Gastroesophageal sphincter (tissue), 4 donors: Measurements from ENCODE around the gene NTN5. TPM values are rescaled to one million over a fixed set of nuclear protein-coding genes. Genes with fewer than 3 reads are reported as not detected.

Experiments used
- ATAC-seq: fragments of 150-250 bp; one replicate; pipeline ENCODE4 v1.9.1; 2016; ENCODE audit warnings: mild to moderate bottlenecking, moderate library complexity
- H3K27ac ChIP-seq, 4 donors: fragments of 200-600 bp; sonication (generic) in 3 of 4; 1 replicate in 3 of 4; 2 replicates in 1 of 4; pipeline ENCODE4 v1.5.1; 2016 to 2019
- H3K27me3 ChIP-seq: fragments of 200-600 bp; sonication (generic); one replicate; pipeline ENCODE4 v1.5.1; 2019
- H3K36me3 ChIP-seq, 2 donors: fragments of 200-600 bp; sonication (generic); one replicate each; pipeline ENCODE4 v1.5.1; 2019; ENCODE audit warnings: control low read depth in 1 of 2
- H3K4me1 ChIP-seq, 3 donors: fragments of 200-600 bp; sonication (generic); 1 replicate in 2 of 3; 2 replicates in 1 of 3; pipeline ENCODE4 v1.5.1; 2016 to 2019; ENCODE audit warnings: control low read depth in 2 of 3
- H3K4me3 ChIP-seq, 2 donors: fragments of 200-600 bp; sonication (generic); one replicate each; pipeline ENCODE4 v1.5.1; 2019; ENCODE audit warnings: mild to moderate bottlenecking in 1 of 2, moderate library complexity in 1 of 2
- H3K9me3 ChIP-seq, 3 donors: fragments of 200-600 bp; sonication (generic); one replicate each; pipeline ENCODE4 v1.5.1; 2017 to 2019; ENCODE audit warnings: control low read depth in 2 of 3
- EP300 ChIP-seq: sonication (generic); formaldehyde crosslinking; IDR thresholded peaks from one replicate; pipeline ENCODE4 v1.6.1; 2017; ENCODE audit warnings: antibody characterized with exemption, mild to moderate bottlenecking
- POLR2A ChIP-seq, 2 donors: fragments of 450-650 bp; IDR thresholded peaks; one replicate each; pipeline ENCODE4 v1.6.1; 2017; ENCODE audit warnings: antibody characterized with exemption in 2 of 2, mild to moderate bottlenecking in 2 of 2, moderate library complexity in 1 of 2
- POLR2AphosphoS5 ChIP-seq: sonication (generic); formaldehyde crosslinking; IDR thresholded peaks from one replicate; pipeline ENCODE4 v1.6.1; 2017; ENCODE audit warnings: antibody characterized with exemption
- WGBS, 2 donors: methylation state at CpG; one replicate each; pipeline ENCODE4 v1.1.5; 2018; ENCODE audit warnings: low coverage in 1 of 2; 5-methylcytosine and 5-hydroxymethylcytosine counted together
- total RNA-seq, 4 donors: library from RNA; depleted of rRNA; stranded (reverse); fragments of >200 nt; gene quantifications; one replicate each; pipeline ENCODE4 v1.1.0, GENCODE V29; 2016
- TF ChIP-seq, protein P1 (sequence below), 4 experiments: fragments of 200-600 bp in 2 of 4; fragments of 450-650 bp in 2 of 4; sonication (generic) in 1 of 4; IDR thresholded peaks; one replicate each; pipeline ENCODE4 v1.5.1; 2017 to 2019; ENCODE audit warnings: antibody characterized with exemption in 4 of 4, mild to moderate bottlenecking in 2 of 4, moderate library complexity in 2 of 4

The NTN5 gene
- total RNA-seq, 4 donors from 2014 or later, result 0.78 to 2.3 (median 1.1) TPM; not detected in 1

DNA sequence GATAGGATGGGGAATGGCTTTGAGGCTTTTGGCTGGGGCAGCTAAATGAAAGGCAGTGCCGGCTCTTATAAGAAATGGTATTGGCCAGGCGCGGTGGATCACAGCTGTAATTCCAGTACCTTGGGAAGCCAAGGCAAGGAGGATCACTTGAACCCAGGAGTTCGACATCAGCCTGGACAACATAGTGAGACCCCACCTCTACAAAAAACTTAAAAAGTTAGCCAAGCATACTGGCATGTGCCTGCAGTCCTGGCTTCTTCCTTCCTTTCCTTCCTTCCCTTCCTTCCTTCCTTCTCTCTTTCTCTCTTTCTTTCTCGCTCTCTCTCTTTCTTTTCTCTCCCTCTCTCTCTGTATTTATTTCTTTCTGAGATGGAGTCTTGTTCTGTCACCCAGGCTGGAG, 30.0 kb downstream of the NTN5 start:
- Histone ChIP-seq H3K4me3 (no peak overlapping the region), H3K9me3 (no peaks in the 10 kb centered on the region), H3K27ac (no peak overlapping the region), H3K27me3 (no peaks in the 10 kb centered on the region), H3K36me3 (no peaks in the 10 kb centered on the region), H3K4me1 (peaks cover 0 to 51% (median 23%) of the 10 kb centered on the region in 3 donors)
- 87 to 93% methylated on average over 4 to 5 of the region's 5 CpGs for WGBS, 2 donors
- TF ChIP-seq POLR2A (IDR thresholded peaks at IDR 0.05) (no peak), EP300 (no peak), POLR2AphosphoS5 (no peak)
- TF ChIP-seq, protein P1, sequence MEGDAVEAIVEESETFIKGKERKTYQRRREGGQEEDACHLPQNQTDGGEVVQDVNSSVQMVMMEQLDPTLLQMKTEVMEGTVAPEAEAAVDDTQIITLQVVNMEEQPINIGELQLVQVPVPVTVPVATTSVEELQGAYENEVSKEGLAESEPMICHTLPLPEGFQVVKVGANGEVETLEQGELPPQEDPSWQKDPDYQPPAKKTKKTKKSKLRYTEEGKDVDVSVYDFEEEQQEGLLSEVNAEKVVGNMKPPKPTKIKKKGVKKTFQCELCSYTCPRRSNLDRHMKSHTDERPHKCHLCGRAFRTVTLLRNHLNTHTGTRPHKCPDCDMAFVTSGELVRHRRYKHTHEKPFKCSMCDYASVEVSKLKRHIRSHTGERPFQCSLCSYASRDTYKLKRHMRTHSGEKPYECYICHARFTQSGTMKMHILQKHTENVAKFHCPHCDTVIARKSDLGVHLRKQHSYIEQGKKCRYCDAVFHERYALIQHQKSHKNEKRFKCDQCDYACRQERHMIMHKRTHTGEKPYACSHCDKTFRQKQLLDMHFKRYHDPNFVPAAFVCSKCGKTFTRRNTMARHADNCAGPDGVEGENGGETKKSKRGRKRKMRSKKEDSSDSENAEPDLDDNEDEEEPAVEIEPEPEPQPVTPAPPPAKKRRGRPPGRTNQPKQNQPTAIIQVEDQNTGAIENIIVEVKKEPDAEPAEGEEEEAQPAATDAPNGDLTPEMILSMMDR (IDR thresholded peaks at IDR 0.05), result no peak
- ATAC-seq, result no peak

DNA sequence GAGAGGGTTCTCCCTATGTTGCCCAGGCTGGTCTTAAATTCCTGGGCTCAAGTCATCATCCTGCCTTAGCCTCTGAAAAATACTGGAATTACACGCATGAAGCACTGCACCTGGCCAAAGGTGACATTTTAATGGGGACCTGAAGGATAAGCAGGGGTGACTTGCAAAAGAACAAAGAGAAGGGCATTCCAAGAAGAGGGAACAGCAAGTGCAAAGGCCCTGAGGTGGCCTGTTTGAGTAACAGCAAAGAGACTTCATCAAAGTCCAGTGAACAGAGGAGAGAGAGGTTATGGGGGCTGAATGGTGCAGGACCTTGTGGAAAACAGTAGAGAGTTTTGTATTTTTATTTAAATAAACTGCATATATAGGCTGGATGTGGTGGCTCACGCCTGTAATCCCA, 31.0 kb downstream of the NTN5 start:
- TF ChIP-seq POLR2A (IDR thresholded peaks at IDR 0.05) (no peak), EP300 (no peak), POLR2AphosphoS5 (no peak)
- TF ChIP-seq, protein P1 (IDR thresholded peaks at IDR 0.05), result no peak
- no peaks in the 10 kb centered on the region for H3K9me3 ChIP-seq
- H3K27me3 ChIP-seq, result no peaks in the 10 kb centered on the region
- peaks cover 0 to 51% (median 23%) of the 10 kb centered on the region in 3 donors for H3K4me1 ChIP-seq
- WGBS, 2 donors, result 80% methylated on average over 1 of the region's 2 CpGs; no CpG with 5 or more reads in 1 of the 2 donors
- H3K36me3 ChIP-seq, result no peaks in the 10 kb centered on the region
- no peak overlapping the region for H3K27ac ChIP-seq
- ATAC-seq, result no peak
- H3K4me3 ChIP-seq, result no peak overlapping the region

GRCh38 chr19:48639483-48640375, 33.1 kb downstream of the NTN5 start:
- H3K27me3 ChIP-seq, result no peaks in the 10 kb centered on the region
- TF ChIP-seq POLR2AphosphoS5, result no peak
- TF ChIP-seq EP300, result no peak
- H3K27ac ChIP-seq, result peak overlapping the region in 3 of 4 donors; percentile 92 to 98 (median 93)
- WGBS, 2 donors, result 58 to 66% methylated on average over 16 to 25 of the region's 33 CpGs
- H3K4me1 ChIP-seq, result peaks cover 2 to 51% (median 21%) of the 10 kb centered on the region in 3 donors
- no peak overlapping the region for H3K4me3 ChIP-seq
- ATAC-seq, result no peak
- H3K36me3 ChIP-seq, result no peaks in the 10 kb centered on the region
- H3K9me3 ChIP-seq, result no peaks in the 10 kb centered on the region

- H3K27ac ChIP-seq, result peak overlapping the region; percentile 91 to 98 (median 92)
- peak overlapping the region in 1 of 2 donors; percentile 82 for H3K4me3 ChIP-seq
- WGBS, 2 donors, result 73 to 81% methylated on average over 5 to 13 of the region's 16 CpGs
- H3K4me1 ChIP-seq, result peaks cover 5 to 51% (median 22%) of the 10 kb centered on the region in 3 donors
- ATAC-seq, result no peak
- H3K9me3 ChIP-seq, result no peaks in the 10 kb centered on the region
- H3K27me3 ChIP-seq, result no peaks in the 10 kb centered on the region
- H3K36me3 ChIP-seq, result no peaks in the 10 kb centered on the region
- TF ChIP-seq POLR2AphosphoS5, result no peak
- TF ChIP-seq POLR2A (IDR thresholded peaks at IDR 0.05), result no peak
- TF ChIP-seq, protein P1 (IDR thresholded peaks at IDR 0.05), result no peak
- no peak for TF ChIP-seq EP300
Observed at GRCh38 chr19:48638831-48639381, 33.9 kb downstream of the NTN5 start.

- ATAC-seq, result peak; percentile 65
- TF ChIP-seq POLR2A (IDR thresholded peaks at IDR 0.05) (peak; percentile 17 to 57), EP300 (no peak), POLR2AphosphoS5 (peak; percentile 63)
- TF ChIP-seq, protein P1 (IDR thresholded peaks at IDR 0.05), result peak in 1 of 4 experiments; percentile 33
Observed at GRCh38 chr19:48637948-48638830, 34.6 kb downstream of the NTN5 start.

More at GRCh38 chr19:48637948-48638830, 34.6 kb downstream of the NTN5 start:
- WGBS, 2 donors, result 7 to 14% methylated on average over 14 to 26 of the region's 29 CpGs
- H3K27me3 ChIP-seq, result no peaks in the 10 kb centered on the region
- peak overlapping the region; percentile 47 to 82 for H3K4me3 ChIP-seq
- H3K4me1 ChIP-seq, result peaks cover 10 to 56% (median 29%) of the 10 kb centered on the region in 3 donors
- H3K36me3 ChIP-seq, result peaks cover 0 to under 1% of the 10 kb centered on the region in 2 donors
- no peaks in the 10 kb centered on the region for H3K9me3 ChIP-seq
- H3K27ac ChIP-seq, result peak overlapping the region; percentile 91 to 98 (median 92)
